HG03521 (cell line): Measurements from ENCODE around the gene MAP2.
"Not testable (repeated sequence)": the region's sequence is repeated elsewhere in the genome, so short reads cannot be mapped to it uniquely, and the experiment has no call there.

Experiments
- ATAC-seq: cut with Tn5 transposase; IDR thresholded peaks from one replicate; pipeline ENCODE4 v1.9.1; 2021; ENCODE audit warnings: mild to moderate bottlenecking, moderate library complexity; ENCODE audit not compliant: unreplicated experiment

MAP2 gene

GRCh38 chr2:209472112-209472832, 48.4 kb downstream of the MAP2 start:
- no peak for ATAC-seq

DNA sequence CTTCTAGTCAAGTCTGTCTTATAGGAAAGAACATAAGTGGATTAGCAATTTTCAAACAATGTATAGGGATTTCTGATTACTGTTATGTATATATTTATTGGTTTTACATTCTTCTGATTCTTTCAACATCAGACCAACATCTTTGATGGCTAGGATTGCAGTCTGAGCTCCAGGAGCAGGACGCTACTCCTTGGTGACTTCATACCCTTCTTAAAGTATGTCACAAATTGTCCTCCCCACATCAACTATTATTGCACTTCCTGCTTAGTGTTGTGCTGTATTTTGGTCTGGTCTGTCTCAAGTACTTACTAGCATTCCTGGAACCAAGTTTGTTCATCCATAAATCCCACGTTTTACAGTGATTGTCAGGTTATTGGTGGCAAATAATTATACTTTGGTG, 49.0 kb downstream of the MAP2 start:
- no peak for ATAC-seq

DNA sequence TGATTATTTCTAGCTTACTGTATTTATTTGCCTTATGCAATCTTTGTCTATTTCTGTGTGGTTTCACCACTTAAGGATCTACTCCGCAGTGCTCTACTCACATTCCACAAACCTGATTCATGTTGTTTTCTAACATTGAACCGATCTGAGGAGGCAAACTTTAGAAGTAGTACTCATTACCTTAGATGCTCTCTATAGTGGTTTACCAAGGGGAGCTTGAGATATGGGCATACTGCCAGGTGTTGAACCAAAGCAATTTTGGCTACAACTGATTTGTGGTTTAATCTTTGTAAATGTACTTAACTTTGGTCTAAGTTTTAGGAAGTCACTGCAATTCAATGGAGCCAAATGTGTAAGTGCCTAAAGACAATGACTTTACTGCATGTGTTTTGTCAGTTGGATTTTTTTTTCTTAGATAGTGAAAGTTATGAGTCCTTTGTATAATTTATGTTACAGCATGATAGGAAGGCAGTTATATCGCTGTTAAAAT, 50.1 kb downstream of the MAP2 start:
- no peak for ATAC-seq

- no peak for ATAC-seq
Observed at GRCh38 chr2:209474960-209475359, 51.1 kb downstream of the MAP2 start.

- ATAC-seq, result no peak
Observed at GRCh38 chr2:209476367-209477208, 52.7 kb downstream of the MAP2 start.

DNA sequence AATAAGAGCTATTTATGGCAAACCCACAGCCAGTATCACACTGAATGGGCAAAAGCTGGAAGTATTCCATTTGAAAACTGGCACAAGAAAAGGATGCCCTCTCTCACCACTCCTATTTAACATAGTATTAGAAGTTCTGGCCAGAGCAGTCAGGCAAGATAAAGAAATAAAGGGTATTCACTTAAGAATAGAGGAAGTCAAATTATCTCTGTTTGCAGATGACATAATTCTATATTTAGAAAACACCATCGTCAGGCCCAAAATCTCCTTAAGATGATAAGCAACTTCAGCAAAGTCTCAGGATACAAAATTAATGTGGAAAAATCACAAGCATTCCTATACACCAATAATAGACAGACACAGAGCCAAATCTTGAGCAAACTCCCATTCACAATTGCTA, 68.4 kb downstream of the MAP2 start:
- not testable (repeated sequence) for ATAC-seq

DNA sequence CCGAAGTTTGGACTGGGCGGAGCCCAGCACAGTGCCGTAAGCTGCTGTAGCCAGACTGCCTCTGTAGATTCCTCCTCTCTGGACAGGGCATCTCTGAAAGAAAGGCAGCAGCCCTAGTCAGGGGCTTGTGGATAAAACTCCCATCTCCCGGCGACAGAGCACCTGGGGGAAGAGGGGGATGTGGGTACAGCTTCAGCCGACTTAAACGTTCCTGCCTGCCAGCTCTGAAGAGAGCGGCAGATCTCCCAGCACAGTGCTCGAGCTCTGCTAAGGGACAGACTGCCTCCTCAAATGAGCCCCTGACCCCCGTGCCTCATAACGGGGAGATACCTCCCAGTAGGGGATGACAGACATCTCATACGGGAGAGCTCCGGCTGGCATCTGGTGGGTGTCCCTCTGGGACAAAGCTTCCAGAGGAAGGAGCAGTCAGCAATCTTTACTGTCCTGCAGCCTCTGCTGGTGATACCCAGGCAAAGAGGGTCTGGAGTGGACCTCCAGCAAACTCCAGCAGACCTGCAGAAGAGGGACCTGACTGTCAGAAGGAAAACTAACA, 71.3 kb downstream of the MAP2 start:
- not testable (repeated sequence) for ATAC-seq

DNA sequence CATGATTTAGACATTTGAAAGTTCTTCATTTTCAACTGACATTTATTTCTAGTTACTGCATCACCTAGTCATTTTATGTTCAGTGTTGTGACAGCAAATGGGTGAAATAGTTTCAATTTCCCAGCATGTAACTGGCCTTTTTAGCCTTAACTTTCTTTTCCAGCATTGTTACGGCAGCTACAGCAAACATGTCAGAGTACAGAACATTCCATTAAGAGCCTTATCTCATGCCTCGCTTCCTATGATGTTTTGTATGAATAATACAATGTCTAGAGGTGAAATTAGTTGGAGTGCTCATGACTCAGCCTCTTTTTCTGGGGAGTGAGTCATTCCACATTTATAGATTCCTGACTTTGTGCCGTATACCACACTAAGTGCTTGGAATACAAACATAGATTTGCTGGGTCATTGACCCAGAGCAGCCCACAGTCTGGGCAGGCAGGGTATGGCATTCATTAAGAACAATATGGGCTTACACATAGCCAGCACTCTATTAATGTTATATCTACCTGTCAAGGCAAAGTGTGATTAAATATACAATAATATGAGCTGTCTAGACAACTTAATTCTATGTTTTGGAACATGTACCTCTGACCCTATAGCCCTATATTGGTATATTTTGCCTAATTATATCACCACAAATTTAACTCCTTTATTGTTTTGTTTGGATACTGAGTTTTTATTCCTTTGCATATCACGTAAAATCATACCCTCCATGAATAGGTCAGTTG, 72.2 kb downstream of the MAP2 start:
- no peak for ATAC-seq

GRCh38 chr2:209496586-209496982, 72.7 kb downstream of the MAP2 start:
- no peak for ATAC-seq

DNA sequence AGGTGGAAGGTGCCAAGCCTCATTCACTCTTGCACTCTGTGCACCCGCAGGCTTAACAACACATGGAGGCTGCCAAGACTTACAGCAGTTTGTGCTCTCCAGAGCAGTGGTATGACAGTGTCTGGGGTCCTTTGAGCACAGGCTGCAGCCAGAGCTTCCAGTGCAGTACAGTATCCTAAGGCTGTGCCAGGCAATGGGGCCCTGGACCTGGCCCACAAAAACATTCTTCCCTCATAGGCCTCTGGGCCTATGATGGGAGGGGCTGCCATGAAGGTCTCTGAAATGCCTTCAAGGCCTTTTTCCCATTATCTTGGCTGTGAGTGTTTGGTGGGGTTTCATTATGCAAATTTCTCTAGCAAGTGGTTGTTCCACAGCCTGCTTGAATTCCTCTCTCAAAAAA, 74.8 kb downstream of the MAP2 start:
- no peak for ATAC-seq

- ATAC-seq, result no peak
Observed at GRCh38 chr2:209499069-209499468, 75.2 kb downstream of the MAP2 start.

GRCh38 chr2:209501579-209501978, 77.7 kb downstream of the MAP2 start:
- no peak for ATAC-seq

DNA sequence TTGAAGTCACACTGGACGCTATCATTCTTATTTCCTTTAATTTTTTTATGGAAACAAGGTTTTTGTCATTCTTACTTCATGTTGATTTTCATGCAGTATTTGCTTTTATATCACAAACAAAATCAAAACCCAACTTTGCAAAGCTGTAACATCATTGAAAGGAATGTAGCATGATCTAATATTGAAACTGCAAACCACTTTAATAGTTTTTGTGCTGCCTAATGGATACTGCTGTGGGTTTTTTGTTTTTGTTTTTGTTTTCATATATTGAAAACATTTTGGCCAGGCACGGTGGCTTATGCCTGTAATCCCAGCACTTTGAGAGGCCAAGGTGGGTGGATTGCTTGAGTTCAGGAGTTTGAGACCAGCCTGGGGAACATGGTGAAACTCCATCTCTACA, 81.6 kb downstream of the MAP2 start:
- no peak for ATAC-seq

DNA sequence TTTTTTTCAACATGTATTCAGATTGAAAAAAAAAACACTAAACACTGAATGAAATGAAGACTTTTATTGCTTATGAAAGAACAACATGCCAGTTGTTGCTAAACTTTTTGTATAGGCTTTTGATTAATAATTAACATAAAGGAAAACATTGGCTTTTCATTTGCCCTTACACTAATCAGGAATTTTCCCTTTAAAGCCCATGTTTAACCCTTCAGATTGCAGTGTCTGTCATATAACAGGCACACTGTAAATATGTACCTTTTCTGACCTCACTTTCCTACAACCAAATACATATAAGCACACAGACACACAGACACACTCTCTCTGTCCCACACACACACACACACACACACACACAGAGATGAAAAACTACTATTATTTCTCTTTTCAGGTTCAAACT, 84.4 kb downstream of the MAP2 start:
- no peak for ATAC-seq

GRCh38 chr2:209511637-209512036, 87.8 kb downstream of the MAP2 start:
- no peak for ATAC-seq

GRCh38 chr2:209512971-209513370, 89.1 kb downstream of the MAP2 start:
- no peak for ATAC-seq

GRCh38 chr2:209517436-209517835, 93.6 kb downstream of the MAP2 start:
- ATAC-seq, result no peak

GRCh38 chr2:209519271-209519670, 95.4 kb downstream of the MAP2 start:
- ATAC-seq, result no peak

DNA sequence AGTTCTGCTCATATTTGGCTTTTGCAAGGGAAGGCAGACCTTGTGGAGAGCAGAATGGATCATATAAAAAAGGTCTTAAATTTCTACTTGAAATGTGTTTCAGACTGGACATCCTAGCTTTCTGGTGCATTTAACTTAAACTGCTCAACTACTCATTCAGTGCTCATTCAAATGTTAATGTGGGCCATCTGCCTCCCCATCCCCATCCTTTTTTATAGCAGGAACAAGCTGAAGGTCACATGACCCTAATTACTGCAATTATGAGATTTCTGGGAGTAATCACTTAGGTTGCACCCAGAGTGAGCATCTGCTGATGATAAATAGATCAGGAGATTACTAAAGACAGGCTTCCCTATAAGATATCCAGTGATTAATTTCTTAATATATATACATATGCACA, 96.1 kb downstream of the MAP2 start:
- no peak for ATAC-seq

DNA sequence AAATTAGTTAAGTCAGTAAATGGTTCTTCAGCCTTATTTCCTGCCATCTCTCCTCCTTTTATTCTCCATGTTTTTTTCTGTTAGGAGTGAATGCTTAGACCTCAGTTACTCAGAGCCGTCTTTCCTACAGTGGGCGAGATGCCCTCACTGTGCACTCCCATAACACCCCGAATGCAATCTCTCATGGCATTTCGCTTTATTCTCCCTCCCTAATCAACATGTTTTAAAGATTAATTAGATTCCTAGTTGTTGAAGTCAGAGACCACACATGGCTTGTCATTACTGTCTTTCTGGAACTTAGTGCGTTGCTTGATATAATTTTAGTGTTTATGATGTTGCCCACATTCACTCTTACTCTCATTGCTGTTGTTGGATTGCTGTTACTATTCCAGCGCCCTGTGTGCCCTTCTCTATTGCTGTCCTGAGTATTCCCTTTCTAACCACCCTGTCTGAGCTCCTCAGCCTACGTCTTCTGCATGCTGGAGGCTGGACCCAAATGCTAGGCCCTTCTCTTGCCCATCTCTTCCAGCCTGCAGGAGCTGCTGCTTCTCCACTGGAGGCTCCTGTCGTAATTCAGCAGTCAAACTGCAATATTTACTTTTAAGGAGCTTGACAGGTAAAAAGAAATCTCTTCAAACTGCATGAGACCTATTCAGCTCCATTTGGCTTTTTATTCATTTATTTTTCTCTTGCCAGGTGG, 99.3 kb downstream of the MAP2 start:
- ATAC-seq, result no peak

DNA sequence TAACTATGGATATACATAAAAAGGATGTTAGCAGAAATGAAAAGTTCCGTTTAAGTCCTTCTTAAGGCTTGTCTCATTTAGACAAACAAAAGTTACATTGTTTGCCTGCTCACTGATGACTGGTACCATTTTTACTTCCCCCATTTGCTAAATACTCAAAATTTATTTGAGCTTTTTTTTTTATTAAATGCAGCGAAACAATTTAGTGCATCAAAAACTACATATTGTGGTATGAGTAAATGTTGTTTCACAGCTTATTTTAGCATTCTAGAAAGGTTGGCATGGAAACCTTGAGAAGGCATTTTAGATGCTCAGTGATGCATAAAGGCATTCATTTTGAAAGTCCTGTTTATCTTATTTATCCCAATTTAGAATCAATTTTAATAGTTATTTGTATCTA, 100.0 kb downstream of the MAP2 start:
- ATAC-seq, result peak; percentile 54
